ENCODE data around the gene ASB10.

DNA sequence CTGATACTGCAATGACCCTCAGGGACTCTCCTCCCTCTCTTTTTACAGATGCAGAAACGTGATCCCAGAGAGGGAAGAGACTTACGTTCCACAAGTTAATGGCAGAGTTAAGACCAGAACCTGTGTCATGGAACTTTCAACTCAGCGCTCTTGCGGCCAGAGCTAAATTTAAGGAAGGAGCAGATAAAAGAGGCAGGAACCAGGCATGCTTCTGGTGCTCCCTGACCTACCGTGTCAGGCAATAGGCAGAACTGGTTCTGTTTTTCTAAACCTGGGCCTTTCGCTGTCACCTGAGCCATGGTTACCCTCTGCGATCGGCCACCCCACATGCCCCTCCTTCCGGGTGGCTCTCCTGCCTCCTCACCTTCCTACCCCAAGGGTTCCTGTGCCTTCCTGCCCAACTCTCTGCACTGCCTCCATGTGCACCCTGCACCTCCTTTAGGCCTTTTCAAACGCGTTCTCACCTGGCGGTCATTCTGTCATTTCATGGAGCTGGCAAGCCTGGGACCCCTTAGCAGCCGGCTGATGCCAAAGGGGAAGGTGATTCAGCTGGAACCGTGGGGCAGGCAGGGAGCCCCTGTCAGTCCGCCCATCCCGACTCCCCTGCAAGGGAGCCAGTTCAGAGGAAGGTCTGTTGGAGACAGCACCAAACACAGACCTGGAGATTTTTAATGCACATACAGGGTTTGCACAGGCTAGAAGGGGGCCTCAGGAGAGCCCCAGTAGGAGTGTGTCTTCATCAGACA lies 11.8 kb downstream of the ASB10 start:
- TF ChIP-seq, protein P1, sequence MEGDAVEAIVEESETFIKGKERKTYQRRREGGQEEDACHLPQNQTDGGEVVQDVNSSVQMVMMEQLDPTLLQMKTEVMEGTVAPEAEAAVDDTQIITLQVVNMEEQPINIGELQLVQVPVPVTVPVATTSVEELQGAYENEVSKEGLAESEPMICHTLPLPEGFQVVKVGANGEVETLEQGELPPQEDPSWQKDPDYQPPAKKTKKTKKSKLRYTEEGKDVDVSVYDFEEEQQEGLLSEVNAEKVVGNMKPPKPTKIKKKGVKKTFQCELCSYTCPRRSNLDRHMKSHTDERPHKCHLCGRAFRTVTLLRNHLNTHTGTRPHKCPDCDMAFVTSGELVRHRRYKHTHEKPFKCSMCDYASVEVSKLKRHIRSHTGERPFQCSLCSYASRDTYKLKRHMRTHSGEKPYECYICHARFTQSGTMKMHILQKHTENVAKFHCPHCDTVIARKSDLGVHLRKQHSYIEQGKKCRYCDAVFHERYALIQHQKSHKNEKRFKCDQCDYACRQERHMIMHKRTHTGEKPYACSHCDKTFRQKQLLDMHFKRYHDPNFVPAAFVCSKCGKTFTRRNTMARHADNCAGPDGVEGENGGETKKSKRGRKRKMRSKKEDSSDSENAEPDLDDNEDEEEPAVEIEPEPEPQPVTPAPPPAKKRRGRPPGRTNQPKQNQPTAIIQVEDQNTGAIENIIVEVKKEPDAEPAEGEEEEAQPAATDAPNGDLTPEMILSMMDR (IDR thresholded peaks at IDR 0.05) = no peak
- no peak for TF ChIP-seq ZFX (IDR thresholded peaks at IDR 0.05; ENCODE audit: borderline replicate concordance)

Data from 22Rv1 (cell line).